Measurements from ENCODE around the gene STKLD1. TPM values are rescaled to one million over a fixed set of nuclear protein-coding genes. Genes with fewer than 3 reads are reported as not detected.

The STKLD1 gene
- total RNA-seq, 1 experiment from 2014 or later, result not detected

DNA sequence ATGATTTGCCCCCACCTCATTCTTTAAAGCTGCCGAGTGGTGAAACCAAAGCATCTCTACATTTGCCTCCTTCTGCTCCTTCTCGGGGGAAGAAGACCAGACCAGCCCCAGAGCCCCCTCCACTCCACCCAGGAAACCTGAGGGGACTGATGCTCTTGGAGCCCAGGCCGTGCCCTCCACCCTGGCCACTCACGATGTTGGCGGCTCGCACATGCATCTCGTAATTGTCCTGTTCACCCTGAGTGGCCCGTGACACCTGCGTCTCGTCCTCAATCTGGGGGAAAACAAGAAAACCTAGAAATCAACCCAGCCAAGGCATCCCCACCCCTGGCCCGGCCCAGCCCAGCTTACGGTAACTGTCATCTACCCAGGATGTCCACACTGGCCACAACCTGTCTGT is 31.2 kb upstream of the STKLD1 start:
- DNase-seq (ENCODE audit: low spot score), result no peak

DNA sequence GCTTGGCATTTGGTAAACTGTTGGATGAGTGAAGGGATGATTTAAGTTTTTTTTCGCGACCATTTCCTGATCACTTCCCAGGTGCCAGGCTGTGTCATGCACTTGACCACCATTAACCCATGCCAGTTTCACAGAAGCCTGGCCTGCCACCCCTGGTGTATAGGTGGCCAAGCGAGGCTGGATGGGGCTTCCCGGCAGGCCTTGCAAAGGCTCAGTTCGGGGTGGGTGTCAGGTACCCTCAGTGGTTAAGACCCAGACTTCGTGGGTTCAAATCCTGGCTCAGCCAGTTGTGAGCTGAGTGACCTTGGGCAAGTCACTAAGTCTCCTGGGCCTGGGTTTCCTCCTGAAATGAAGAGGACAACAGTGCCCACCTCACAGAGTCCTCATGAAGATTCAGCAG is 30.6 kb upstream of the STKLD1 start:
- DNase-seq (ENCODE audit: low spot score), result no peak

DNA sequence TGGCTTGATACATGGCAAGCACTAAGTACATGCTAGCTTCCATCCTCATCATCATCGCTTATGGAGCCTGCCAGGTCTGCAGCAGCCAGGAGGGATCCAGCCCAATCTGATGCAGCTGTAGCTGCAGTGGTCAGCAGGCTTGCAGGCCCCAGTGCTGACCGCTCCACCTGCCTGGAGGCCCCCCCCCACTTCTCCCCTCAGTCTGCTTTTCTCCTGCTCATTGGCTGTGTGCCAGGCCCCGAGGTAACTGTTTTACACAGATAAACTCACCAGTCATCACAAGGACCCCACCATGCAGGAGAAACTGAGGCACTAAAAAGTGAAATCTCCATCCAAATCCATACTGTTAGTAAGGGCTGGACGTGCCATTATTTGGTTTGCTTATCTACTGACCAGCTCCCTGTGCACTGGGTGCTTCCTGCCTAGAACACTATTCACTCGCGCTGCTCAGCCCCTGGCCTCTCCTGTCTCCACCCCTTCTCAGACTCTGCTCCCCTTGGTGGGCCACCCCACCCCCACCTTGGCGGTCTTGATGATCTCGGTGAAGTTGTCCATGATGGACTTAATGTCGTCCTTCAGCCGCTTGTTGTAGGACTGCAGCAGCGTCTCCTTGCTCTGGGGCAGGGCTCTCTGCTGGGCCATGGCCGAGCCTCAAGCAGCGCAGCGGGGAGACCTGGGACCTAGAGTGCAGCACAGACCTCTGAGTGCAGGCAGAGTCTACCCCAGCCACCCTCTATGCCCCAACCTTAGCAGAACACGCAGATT is 30.0 kb upstream of the STKLD1 start:
- DNase-seq (ENCODE audit: low spot score), result no peak

DNA sequence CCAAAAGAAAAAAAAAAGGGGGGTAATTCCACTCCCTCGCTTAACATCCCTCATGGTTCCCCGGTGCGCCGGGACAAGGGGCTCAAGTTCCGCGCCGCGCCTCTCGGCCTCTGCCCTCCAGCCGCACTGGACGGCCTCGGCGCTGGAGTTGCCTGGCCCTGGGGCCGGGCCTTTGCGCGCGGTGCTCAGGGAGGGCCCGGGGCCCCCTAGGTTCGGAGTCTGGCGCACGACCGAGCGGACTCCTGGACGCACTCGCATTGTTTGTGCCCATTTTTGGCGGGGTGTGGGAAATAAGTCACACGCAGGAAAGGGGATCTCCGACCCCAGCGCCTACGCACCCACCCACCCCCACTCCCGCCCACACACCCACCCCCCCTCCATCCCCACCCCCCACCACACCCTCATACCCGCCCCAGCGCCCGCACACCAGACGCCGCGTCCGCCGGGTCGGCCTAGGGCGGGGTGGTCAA is 28.6 kb upstream of the STKLD1 start:
- peak; percentile 42 for DNase-seq (ENCODE audit: low spot score)

DNA sequence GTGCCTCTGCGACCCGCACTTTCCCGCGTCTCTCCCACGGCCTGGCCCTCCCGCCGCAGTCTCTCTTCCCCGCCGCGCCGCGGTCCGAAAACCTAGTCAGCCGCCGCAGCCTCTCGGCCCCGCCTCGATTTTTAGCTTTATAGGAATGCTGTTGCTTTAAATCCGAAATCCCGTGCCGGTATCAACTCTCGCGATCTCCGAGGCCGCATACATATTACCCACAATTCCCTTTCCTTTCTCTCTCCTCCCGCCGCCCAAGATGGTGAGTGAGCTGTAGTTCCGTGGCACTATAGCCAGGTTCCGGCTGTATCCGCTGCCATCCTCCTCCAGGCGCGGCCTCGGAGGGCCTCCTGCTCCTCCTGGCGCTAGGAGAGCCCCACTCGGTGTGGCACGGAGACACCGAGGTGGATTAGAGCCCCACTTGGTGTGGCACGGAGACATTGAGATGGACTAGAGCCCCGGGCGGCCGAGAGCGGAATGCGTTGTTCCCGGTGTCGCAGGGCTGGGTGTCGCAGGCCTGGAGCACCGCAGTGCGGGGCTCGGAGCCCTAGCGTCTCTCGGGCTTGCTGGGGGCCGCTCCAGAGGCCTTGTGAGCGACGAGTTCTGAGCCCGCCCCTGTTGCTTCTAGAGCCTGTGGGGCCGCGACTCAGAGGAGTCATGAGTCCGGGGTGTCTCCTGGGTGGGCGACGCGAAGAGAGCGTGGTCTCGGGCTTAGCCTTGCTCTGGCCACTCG is 28.0 kb upstream of the STKLD1 start, which contains the start of the genes MED22 and RPL7A:
Gene MED22, minus strand, starts transcription at position 147 of the 733 bp plus-strand sequence. CDS start 1,469 bp downstream, outside the sequence.
Gene RPL7A, plus strand, starts transcription at position 234 of the 733 bp plus-strand sequence. Its CDS starts 26 bp downstream, at position 260.
- DNase-seq (ENCODE audit: low spot score), result peak; percentile 95

DNA sequence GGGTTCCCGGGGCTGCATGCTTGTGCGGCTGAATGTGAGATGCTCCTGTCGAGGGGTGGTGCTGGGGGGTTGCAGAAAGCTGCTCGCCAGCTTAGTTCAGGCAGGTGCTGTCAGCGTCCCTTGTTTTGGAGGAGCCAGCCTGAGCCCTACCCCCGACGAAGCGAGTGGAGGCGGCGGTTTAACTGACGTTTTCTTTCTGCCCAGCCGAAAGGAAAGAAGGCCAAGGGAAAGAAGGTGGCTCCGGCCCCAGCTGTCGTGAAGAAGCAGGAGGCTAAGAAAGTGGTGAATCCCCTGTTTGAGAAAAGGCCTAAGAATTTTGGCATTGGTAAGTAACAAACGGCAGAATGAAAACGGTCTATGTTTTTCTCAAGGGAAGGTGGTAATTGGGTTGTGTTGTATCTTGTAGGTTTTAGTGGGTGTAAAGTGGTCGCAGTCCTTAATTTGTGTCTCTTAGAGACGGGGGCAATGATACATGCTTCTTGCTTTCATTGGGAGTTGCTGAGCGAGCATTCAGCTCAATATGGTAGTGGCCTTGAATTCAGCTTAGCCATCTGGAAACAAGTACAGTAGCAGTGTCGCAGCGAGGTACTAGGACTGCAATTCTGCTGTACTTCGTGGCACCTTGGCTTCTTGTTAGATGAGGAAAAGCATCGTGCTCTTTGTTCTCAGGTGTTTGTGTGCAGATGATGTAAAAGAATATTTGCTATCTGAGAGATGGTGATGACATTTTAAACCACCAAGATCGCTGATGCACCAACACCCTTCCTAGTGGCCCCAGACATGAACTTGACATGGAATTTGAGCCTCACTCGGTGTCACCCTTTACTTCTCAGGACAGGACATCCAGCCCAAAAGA is 27.2 kb upstream of the STKLD1 start:
- DNase-seq (ENCODE audit: low spot score), result no peak

DNA sequence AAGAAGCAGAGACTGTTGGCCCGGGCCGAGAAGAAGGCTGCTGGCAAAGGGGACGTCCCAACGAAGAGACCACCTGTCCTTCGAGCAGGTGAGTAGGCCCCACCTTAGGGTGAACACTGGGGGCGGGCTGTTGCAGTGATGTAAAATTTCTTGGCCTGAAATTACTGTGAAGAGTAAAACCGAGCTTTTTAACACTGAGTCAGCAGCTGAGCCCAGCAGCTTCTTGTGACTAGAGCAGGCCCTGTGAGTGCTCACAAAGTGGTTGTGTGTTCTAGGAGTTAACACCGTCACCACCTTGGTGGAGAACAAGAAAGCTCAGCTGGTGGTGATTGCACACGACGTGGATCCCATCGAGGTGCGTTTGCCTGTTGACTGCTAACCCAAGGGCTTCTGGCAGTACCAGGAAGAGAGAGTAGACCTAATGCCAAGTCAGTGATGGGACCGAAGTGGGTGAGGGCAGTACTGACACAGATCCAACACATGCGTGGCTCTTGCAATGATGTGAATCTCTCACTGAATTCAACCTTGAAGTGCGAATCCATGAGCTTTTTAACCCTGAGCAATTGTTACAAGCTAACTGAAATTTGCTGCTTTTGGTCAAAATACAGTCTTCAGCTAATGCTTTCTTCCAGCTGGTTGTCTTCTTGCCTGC is 26.1 kb upstream of the STKLD1 start:
- no peak for DNase-seq (ENCODE audit: low spot score)

DNA sequence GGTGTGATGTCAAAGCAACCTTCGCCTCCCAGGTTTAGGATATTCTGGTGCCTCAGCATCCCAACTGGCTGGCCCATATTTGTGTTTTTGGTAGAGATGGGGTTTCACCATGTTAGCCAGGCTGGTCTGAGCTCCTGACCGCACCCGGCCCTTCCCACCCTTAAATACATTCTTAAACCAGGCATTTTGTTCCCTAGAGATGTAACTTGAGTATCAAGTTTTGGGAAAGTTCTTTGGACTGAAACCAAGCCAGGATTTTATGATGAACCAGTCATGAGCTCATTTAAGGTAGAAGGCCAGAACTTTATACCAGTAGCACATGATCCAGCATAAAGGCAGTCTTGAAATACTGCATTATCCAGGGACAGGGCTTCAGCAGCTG is 24.6 kb upstream of the STKLD1 start:
- DNase-seq (ENCODE audit: low spot score), result no peak

DNA sequence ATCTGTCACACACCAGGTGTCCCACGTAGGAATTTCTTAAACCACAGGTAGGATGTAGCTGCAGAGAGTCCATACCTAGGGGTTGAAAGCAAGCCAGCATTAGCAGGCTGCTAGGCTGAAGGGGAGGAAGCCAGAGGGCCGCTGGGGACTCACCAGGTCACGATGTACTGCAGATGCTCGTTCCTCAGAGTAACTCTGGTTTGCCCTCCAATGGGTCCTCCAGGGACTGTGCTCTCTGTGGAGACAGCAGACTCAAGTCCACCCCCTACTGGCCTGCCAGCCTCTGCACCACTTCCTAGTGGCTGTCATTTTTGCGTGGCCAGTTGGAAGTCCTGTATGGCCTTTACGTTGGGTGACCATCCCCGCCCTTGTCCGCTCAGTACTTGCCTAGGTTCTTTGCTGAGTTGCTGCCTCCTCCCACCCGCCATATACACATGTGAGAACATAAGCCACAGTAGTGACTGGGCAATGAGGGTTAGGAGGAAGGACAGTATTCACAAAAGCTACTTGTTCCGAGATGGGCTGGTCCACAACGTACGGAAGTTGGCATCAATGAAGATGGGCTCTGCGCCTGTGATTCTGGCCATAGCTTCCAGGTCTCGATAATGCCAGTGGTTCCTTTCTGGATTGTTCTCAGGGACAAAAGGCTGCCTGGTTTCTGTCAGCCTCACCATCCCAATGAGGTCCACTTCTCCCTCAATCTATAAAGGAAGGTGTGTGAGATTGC is 24.1 kb upstream of the STKLD1 start:
- DNase-seq (ENCODE audit: low spot score), result peak; percentile 78

DNA sequence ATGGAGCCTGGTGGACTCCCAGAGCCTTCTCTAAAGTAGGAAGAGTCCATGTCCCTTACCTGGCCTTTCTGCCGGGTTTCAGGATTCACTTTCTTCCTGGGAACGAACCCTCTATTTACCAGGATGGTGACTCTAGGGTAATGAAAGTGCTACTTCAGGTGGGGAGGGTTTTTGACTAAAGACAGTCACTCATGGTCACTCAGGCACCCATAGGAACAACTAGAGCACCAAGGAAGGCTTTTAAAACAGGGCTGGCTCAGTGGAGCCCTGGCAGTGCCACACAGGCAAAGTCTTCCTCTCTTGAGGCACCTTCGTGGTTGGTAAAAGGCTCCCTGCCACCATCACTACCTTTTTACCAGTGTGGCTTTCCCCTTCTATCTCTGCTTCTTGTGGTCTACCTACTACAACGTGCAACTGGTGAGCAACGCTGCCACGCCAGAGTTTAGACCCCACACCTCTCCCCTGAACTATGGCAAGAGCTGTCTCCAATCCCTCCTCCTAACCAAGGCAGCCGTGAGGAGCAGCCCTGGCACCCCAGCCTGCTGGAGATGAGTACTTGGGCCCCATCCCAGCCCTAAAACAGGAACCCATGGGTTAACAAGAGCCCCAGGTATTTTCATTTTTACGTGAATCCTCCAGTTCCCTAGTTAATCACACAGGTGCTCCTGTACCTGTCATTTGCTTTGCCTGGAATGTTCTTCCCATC is 23.4 kb upstream of the STKLD1 start:
- DNase-seq (ENCODE audit: low spot score), result no peak

DNA sequence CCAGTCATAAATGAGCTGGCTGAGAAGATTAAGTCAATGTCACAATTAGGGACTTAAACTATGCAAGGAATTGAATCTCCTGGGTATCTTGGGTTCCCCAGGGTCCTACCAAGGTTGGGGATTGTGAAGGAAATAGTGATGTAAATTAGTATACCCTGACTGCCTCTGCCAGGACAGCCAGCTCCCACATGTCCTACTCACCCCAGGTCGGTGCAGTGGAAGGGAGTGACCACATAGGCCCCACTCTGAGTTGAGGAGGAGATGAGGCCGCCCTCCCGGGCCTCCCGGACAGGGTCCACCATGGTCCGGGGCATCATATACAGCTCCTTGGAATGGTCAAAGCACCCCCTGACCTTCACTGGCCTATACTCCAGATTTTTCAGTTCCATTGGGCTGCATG is 22.6 kb upstream of the STKLD1 start:
- no peak for DNase-seq (ENCODE audit: low spot score)

DNA sequence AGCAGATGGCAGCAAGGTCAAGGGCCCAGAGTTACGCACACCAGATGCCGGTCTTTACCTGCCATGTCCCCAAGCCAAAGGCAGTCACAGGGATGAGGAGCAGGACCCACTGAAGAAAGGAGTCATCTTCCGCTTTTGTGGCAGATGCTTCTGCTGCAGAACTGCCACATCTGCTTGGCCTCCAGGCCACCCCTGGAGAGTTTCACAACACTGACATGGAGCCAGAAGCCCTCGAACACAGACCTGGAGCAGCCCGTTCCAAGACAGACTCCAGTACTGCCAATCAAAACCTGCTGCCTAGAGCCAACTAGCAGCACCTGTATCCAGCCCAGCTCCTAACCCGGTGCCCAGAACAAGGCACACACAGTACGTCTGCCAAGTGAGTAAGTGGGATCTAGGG is 21.4 kb upstream of the STKLD1 start:
- DNase-seq (ENCODE audit: low spot score), result no peak

DNA sequence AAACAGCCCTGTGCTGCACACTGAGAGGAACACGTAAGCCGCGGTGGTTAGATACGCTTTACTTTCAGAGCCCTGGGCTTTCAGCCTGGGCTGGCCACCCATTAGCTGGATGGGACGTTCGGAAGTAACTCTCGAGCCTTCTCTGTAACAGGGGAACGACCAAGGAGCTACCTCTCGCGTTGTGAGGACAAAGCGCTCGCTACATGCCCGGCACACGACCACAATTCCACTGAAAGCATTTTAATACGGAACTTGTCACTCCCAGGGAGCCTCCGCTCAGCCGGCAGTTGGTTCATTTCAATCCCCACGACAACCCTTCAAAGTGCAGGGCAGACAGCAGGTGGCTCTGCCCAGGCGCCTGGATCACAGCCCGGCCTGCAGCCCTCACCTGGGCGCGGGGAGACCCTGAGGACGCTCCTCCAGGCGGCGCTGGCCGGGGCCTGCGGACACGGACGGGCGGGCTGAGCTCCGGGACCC is 20.2 kb upstream of the STKLD1 start:
- peak; percentile 52 for DNase-seq (ENCODE audit: low spot score)

DNA sequence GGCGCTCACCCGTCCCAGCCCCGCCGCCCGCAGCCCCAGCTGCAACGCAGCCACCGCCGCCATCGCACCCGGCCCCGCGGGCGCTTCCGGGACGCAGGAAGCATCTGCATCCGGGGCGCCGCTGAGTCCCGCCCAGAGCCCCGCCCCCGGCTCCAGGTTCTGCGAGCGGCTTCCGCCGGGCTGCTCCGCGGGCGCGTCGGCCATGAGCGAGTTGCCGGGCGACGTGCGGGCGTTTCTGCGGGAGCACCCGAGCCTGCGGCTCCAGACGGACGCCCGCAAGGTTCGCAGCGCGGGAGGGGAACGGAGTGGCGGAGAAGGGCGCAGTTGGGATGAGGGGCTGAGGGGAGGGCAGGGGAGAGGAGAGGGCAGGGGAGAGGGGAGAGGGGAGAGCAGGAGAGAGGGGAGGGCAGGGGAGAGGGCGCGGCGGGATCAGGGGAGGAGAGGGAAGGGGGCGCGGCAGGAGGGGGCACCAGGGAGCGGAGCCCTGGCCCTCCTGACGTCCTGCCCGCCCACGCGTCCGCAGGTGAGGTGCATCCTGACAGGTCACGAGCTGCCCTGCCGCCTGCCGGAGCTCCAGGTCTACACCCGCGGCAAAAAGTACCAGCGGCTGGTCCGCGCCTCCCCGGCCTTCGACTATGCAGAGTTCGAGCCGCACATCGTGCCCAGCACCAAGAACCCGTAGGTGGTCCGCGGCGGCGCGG is 19.6 kb upstream of the STKLD1 start, which contains the start of the genes SURF1 and SURF2:
Gene SURF1, minus strand, starts transcription at position 97 of the 701 bp plus-strand sequence. Its CDS starts 34 bp downstream, at position 63.
Gene SURF2, plus strand, starts transcription at position 160 of the 701 bp plus-strand sequence. Its CDS starts 43 bp downstream, at position 203.
- peak; percentile 81 for DNase-seq (ENCODE audit: low spot score)

DNA sequence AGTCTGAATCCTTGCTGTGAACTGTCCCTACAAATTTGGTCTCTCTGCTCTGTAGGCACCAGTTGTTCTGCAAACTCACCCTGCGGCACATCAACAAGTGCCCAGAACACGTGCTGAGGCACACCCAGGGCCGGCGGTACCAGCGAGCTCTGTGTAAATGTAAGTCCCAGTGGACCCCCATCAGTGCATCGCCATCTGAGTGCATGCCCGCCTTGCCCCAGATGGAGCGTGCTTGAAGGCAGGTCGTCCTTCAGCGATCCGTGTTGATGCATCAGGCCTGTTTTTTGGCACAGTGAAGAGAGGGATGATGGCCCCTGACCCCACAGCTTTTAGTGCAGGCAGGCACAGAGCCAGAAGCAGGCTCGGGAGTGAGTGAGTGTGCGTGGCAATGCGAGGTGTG is 18.5 kb upstream of the STKLD1 start:
- no peak for DNase-seq (ENCODE audit: low spot score)

DNA sequence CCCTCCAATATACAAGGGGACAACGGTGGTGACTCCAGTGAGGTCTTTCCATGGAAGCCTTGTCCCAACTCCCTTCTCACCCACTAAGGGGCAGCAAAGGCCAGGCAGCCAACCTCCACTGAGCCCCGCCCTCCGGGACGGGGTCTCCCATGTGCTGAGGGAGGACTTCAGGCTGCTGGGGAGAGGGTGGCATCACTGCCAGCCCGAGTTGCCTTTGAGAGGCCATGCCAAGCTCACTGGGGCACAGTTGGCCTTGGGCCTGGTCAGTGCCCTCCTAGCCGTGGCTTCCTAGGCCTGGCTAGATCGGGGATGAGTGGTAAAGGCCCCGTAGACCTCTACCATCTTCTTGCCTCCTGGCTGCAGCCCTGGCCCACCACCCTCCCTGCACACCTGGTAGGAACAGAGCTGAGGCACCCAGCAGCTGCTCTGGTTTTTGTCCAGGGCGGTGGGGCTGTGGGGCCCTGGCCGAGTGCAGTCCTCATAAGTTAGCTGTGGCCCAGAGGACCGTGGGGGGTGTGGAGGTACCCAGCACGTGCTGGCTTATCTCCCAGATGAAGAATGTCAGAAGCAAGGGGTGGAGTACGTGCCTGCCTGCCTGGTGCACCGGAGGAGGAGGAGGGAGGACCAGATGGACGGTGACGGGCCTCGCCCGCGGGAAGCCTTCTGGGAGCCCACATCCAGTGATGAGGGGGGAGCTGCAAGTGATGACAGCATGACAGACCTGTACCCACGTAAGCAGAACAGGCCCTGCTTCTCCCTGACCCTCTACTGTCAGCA is 16.6 kb upstream of the STKLD1 start:
- DNase-seq (ENCODE audit: low spot score), result no peak

DNA sequence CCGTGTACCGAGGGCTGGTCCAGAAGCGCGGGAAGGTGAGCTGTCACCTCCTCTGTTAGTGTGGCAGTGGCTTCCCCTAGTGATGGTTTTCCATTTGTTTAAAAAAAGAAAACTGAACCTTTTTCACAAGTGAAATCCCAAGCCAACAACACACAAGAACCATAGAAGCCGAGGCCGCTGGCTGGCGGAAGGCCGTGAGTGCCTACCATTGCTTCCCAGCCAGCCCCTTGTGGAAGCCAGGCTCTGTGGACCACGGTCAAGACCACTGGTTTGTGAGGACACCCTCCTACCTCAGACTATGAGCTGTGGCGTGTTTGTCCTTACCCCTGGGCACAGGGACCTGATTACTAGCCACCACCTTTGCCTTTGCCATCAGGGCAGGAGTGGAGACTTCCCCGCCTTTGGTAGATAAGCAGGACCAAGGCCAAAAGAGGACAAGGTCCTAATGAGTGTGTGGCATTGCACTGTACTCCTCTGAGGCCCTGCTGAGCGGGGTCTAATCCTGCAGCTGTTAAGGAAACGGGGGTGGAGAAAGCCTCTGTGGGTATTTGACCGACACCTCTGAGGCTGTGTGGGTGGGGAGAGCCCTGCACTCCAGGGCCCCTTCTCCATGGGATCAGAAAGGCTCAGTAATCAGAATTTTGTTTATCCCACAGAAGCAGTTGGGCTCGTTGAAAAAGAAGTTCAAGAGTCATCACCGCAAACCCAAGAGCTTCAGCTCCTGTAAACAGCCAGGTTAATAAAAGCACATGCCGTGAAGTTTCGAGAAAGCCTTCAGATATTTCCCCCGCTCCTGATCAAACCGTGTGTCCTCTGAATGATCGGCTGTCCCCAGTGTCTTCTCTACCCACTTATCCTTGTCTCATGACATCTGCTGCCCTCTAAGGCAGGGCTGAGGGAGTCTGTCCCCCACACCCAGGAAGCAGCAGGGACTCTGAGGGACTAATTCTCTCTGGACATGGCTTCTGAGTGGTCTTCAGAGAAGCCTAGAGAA is 15.5 kb upstream of the STKLD1 start:
- DNase-seq (ENCODE audit: low spot score), result no peak
